Left cardiac atrium (tissue), 4 donors: ENCODE results near the gene RBMS1. TPM values are rescaled to one million over a fixed set of nuclear protein-coding genes. Genes with fewer than 3 reads are reported as not detected.
"Not testable (repeated sequence)": the region's sequence is repeated elsewhere in the genome, so short reads cannot be mapped to it uniquely, and the experiment has no call there.

Source experiments
- ATAC-seq, 2 donors: fragments of 200-7000 bp; cut with Tn5 transposase; one replicate each; pipeline ENCODE4 v1.9.1; 2020; ENCODE audit warnings: mild to moderate bottlenecking in 2 of 2, moderate library complexity in 2 of 2
- DNase-seq: peaks from one replicate; pipeline ENCODE4 v3.0.0-alpha.2; 2020
- intact Hi-C, 2 donors: fragments of 100-400 bp; cut with DNase I; formaldehyde crosslinking; loops; one replicate each; pipeline versions ENCODE4 v1.14.1 to v1.15.1; 2022 to 2023
- total RNA-seq, 2 donors: library from RNA; stranded (reverse); fragmentation: NEBNext Ultra II Directional; extraction: Animal tissue kit (Norgen Biotek cat#: 25700); gene quantifications; one replicate each; pipeline ENCODE4 v1.2.1, GENCODE V29; 2021
- donor health status: DM: no; HTN: yes; CAD: no.
- donor health status: DM: no; HTN: yes; CAD: no; lungs with severe emphysema.
- donor health status: DM: yes; HTN: yes; CAD: no.
- donor health status: Dilated cardiomyopathy.

RBMS1 gene
- total RNA-seq, 2 donors from 2014 or later: 56.8 to 74.8 TPM

- intact Hi-C loops: no loop called here
- DNase-seq: no peak
- no peak for ATAC-seq
These were observed 12.9 kb upstream of the RBMS1 start for GRCh38 chr2:160506371-160507045.

GRCh38 chr2:160505256-160505655 is 11.6 kb upstream of the RBMS1 start:
- ATAC-seq: peak; percentile 84 to 88

GRCh38 chr2:160502478-160502877 is 8.9 kb upstream of the RBMS1 start:
- no peak for ATAC-seq
- no peak for DNase-seq
- intact Hi-C loops: no loop called here

More at GRCh38 chr2:160505256-160505655, 11.6 kb upstream of the RBMS1 start:
- intact Hi-C loops: no loop called here
- DNase-seq: no peak

GRCh38 chr2:160501370-160501769 is 7.8 kb upstream of the RBMS1 start:
- ATAC-seq (no peak), DNase-seq (no peak)
- intact Hi-C loops: no loop called here

GRCh38 chr2:160499865-160500264 is 6.3 kb upstream of the RBMS1 start:
- DNase-seq: no peak
- no peak for ATAC-seq
- intact Hi-C loops: loop anchor here in 1 of 2 donors (10.0 kb wide), 1 partner anchor 175 kb away; no protein-coding TSS in a partner anchor

GRCh38 chr2:160498137-160498536 is 4.5 kb upstream of the RBMS1 start:
- intact Hi-C loops: loop anchor here in 1 of 2 donors (10.0 kb wide), 1 partner anchor 173 kb away; no protein-coding TSS in a partner anchor
- ATAC-seq (no peak), DNase-seq (no peak)

GRCh38 chr2:160494201-160494644 is 616 bp upstream of the RBMS1 start:
- intact Hi-C loops: loop anchor here (5.0 to 10.0 kb wide), 2 partner anchors 62 to 169 kb away; no protein-coding TSS in a partner anchor
- ATAC-seq (no peak), DNase-seq (no peak)

GRCh38 chr2:160492401-160493226 is 993 bp downstream of the RBMS1 start:
- intact Hi-C loops: loop anchor here (5.0 to 10.0 kb wide), 2 partner anchors 60 to 168 kb away; no protein-coding TSS in a partner anchor
- ATAC-seq (peak; percentile 89 to 90), DNase-seq (peak; percentile 80)

- intact Hi-C loops: loop anchor here (5.0 to 10.0 kb wide), 2 partner anchors 60 to 167 kb away; no protein-coding TSS in a partner anchor
- peak in 1 of 2 donors; percentile 11 for ATAC-seq
- DNase-seq: no peak
These were observed 1.7 kb downstream of the RBMS1 start for GRCh38 chr2:160491911-160492371.

- ATAC-seq (no peak), DNase-seq (no peak)
- intact Hi-C loops: loop anchor here (5.0 to 10.0 kb wide), 2 partner anchors 59 to 166 kb away; no protein-coding TSS in a partner anchor
These were observed 2.6 kb downstream of the RBMS1 start for GRCh38 chr2:160490733-160491685.

GRCh38 chr2:160489111-160489510 is 4.5 kb downstream of the RBMS1 start:
- intact Hi-C loops: loop anchor here in 1 of 2 donors (10.0 kb wide), 1 partner anchor 54 kb away; no protein-coding TSS in a partner anchor
- ATAC-seq (no peak), DNase-seq (no peak)

- intact Hi-C loops: loop anchor here in 1 of 2 donors (10.0 kb wide), 1 partner anchor 53 kb away; no protein-coding TSS in a partner anchor
- ATAC-seq, DNase-seq: not testable (repeated sequence)
These were observed 5.3 kb downstream of the RBMS1 start for GRCh38 chr2:160488289-160488688.

GRCh38 chr2:160486341-160486740 is 7.3 kb downstream of the RBMS1 start:
- DNase-seq: no peak
- intact Hi-C loops: loop anchor here in 1 of 2 donors (10.0 kb wide), 1 partner anchor 52 kb away; no protein-coding TSS in a partner anchor
- ATAC-seq: no peak

GRCh38 chr2:160484859-160485520 is 8.6 kb downstream of the RBMS1 start:
- intact Hi-C loops: loop anchor here in 1 of 2 donors (10.0 kb wide), 1 partner anchor 50 kb away; no protein-coding TSS in a partner anchor
- DNase-seq (no peak), ATAC-seq (no peak)

GRCh38 chr2:160482673-160483072 is 10.9 kb downstream of the RBMS1 start:
- ATAC-seq (peak; percentile 23 to 34), DNase-seq (no peak)
- intact Hi-C loops: loop anchor here in 1 of 2 donors (10.0 kb wide), 1 partner anchor 48 kb away; no protein-coding TSS in a partner anchor

- DNase-seq (no peak), ATAC-seq (peak in 1 of 2 donors; percentile 29)
- intact Hi-C loops: no loop called here
These were observed 14.3 kb downstream of the RBMS1 start for GRCh38 chr2:160479269-160479668.

GRCh38 chr2:160478660-160479059 is 14.9 kb downstream of the RBMS1 start:
- intact Hi-C loops: no loop called here
- ATAC-seq: no peak
- DNase-seq: no peak

GRCh38 chr2:160477032-160477431 is 16.6 kb downstream of the RBMS1 start:
- ATAC-seq (no peak), DNase-seq (no peak)
- intact Hi-C loops: no loop called here
